Measurements from ENCODE around the gene ICE1.

- TF ChIP-seq POLR2AphosphoS5 (IDR thresholded peaks at IDR 0.05; ENCODE audit: low read depth, low read length): no peak
- TF ChIP-seq TAF1 (IDR thresholded peaks at IDR 0.05; ENCODE audit: borderline replicate concordance, insufficient read depth, low read length): no peak
Observed at GRCh38 chr5:5414999-5415398, 7.5 kb upstream of the ICE1 start.
